ENCODE results near the gene KIF25. TPM values are rescaled to one million over a fixed set of nuclear protein-coding genes. Genes with fewer than 3 reads are reported as not detected.

Gene KIF25
- polyA plus RNA-seq (ENCODE audit: insufficient read length), result 0.99 TPM

- DNase-seq, result no peak
Observed at GRCh38 chr6:167997642-167998041, at the start of gene KIF25. Gene KIF25, plus strand, starts transcription at chr6:167997671. Its CDS starts 31,915 bp downstream, at chr6:168029586.

DNA sequence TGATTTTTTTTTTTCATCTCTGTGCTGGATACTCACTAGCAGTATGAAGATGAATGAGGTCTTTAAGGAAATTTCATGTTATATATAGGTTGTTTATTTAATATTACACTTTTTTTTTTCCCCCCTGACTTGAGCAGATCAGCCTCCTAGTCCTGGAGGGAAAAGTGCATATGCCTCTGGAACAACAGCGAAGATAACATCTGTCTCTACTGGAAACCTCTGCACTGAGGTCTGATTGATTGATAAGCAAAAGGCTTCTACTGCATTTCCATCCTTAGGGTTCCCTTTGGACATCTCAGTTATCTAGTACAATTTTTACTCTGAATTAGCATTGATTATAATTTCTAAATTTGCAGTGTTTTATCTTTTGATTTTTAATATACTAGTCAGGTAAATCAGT, 49.8 kb upstream of the KIF25 start:
- no peak for DNase-seq

DNA sequence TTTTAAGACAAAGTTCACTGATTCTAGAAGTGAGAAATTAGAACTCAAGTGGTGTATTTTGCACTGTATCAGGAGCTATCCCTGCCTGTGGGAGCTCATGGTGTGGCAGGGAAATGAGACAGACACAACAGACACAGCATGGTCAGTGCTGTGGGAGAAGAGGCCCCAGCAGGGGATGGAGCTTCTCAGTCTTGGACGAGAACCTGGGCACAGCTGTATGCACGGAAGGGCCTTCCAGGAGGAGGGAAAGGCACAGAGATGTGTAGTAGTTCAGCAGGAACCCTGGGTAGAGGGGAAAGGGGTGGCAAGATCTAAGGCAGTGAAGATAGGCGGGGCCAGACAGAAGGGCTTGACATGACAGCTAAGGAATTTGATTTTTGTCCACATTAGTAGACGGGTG, 48.8 kb upstream of the KIF25 start:
- DNase-seq, result no peak

DNA sequence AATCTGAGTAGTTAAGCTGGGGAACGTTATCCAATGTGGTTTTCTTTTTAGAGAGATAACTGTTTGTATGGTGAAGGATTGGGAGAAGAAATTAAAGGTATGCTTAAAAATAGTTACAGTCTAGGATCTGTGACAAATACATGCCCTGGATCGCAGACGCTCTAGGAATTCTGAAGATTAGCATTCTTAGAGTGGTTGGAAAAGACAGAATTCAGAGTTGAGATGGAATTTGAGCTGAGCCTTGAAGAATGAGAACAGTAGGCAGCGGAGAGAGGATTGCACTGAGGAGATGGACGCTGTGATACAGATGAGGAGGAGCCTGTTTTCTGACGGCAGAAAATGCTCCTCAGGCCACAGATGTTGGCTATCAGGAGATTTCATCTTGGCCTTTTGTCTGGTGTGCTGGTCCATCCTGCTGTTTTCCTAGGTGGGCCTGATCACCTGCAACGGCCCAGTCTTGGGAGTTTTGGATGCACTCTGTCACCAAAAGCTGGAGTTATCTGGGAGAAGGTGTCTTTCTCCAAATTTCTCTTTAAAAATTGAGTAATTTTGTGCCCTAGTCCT, 48.3 kb upstream of the KIF25 start:
- DNase-seq, result no peak

- DNase-seq, result no peak
Observed at GRCh38 chr6:167951781-167952511, 45.5 kb upstream of the KIF25 start.

- no peak for DNase-seq
Observed at GRCh38 chr6:167952512-167952859, 45.0 kb upstream of the KIF25 start.

GRCh38 chr6:167953551-167953950, 43.9 kb upstream of the KIF25 start:
- no peak for DNase-seq

DNA sequence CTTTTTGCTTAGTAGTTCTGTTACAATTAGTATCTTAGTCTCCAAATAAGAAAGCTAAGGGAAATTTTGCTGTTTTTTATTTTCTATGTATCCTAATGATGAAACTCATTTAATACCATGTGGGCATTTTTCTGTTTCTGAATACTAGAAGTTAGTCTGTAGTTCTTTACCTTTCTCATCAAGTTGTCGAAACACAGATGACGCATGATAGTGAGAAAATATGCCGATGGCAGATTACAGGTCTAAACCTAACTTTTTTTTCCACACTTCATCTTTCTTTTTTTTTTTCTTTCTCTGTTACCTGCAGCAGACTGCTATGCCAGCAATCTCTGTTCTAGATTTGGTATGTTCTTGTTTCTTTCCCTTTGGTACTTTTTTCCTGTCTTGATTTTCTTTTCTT, 43.3 kb upstream of the KIF25 start:
- no peak for DNase-seq

DNA sequence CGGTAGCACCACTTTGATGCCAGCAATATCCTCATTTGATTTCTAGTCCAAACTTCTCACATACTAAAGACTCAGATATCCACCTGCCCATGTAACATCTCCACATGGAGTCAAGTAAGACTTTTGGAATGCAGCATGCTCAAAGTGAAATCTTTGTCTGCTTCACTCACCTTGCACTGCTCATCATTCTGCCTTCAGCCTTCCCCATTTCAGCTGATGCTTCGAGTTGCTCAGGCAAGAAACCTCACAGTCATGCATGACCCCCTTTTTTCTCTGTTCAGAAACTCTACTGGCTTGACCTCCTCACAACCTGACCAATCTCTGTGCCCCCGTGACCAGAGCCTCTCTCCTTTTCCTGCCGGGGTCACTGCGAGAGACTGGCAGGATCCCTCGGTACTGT, 41.0 kb upstream of the KIF25 start:
- no peak for DNase-seq

DNA sequence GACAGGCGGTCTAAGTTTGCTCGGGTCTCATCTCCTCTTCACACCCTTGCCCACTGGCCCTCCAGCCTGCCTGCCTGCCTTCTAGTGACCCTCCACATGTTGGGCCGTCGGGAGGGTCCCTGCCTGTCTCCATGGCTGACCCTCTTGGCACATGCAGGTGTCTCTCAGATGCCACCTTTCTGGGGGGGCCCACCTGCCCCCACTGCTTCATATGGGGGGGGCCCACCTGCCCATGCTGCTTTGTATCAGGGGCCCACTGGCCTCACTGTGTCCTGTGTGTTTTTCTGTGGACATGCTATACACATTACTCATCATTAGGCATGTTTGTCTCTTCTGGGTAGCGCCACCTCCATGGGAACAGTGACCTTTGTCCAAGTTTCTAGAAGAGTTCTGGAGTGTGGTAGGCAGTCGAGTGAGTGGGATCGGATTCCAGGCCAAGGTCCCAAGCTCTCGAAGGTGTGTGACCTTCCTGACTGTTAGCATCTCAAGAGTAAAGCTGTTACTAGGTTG, 40.4 kb upstream of the KIF25 start:
- DNase-seq, result no peak

GRCh38 chr6:167957626-167958025, 39.8 kb upstream of the KIF25 start:
- no peak for DNase-seq

GRCh38 chr6:167960579-167960978, 36.9 kb upstream of the KIF25 start:
- DNase-seq, result no peak

DNA sequence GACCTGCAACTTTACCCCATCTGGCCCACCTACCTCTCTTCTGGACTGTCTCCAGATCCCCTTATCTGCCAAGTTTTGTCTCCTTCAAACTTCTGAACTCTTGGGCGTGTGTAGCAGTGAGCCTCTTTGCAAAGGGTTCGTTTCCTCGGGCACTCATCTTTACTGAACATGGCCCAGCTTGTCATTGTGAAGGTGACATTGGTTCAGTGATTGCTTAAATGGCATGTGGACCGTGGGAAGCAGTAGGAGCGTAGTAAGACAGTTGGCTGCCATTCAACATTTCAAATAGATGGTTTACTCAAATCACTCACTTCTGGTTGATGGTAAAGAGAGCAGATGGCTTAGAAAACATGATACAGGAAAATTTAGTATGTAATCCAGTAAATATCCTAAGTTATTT, 34.8 kb upstream of the KIF25 start:
- DNase-seq, result no peak

DNA sequence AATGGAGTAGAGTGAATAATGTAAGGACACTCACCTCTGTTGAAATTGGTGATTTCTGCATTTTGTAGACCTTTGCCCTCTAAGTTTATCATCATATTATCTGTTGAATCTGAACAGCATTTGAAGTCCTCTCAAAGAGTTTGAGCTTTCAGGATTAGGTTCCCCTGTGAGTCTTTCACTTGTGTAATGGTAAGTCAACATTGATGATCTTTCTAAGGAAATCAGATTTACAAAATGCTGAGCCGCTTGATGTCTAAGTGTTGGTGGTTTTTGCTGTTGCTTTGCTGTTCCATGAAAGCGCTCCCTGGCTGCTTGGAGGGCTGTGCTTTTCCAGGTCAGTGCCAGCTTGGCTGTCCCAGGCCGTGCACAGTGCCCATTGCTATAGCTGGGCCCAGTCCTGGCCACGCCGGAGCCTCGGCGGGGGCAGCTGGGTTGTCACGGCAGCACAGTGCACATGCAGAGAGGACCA, 33.8 kb upstream of the KIF25 start:
- no peak for DNase-seq

- DNase-seq, result no peak
Observed at GRCh38 chr6:167965592-167966539, 31.6 kb upstream of the KIF25 start.

- DNase-seq, result no peak
Observed at GRCh38 chr6:167966540-167966905, 30.9 kb upstream of the KIF25 start.

GRCh38 chr6:167968091-167968490, 29.4 kb upstream of the KIF25 start:
- no peak for DNase-seq

- DNase-seq, result no peak
Observed at GRCh38 chr6:167970230-167970629, 27.2 kb upstream of the KIF25 start.

DNA sequence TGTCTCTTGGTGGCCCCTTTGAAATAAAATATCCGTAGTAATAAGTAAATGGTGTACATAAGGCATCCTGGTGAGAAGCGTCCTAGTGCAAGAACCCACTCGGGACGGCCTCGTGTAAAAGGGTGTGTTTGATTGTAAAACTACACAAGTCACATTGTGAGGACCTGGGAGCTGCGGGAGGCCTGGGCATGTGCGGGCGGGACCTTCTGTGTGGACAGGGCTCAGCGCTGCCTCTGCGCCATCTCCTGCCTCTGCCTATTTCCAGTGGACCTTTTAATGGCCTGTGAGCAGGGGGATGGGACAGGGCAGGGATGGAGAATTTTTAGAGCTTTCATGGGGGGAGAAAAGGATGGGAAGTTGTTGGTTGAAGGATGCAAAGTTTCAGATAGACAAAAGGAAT, 25.3 kb upstream of the KIF25 start:
- DNase-seq, result no peak

GRCh38 chr6:167973148-167973885, 24.2 kb upstream of the KIF25 start:
- no peak for DNase-seq

- DNase-seq, result no peak
Observed at GRCh38 chr6:167974640-167975344, 22.7 kb upstream of the KIF25 start.

- DNase-seq, result no peak
Observed at GRCh38 chr6:167975458-167975857, 22.0 kb upstream of the KIF25 start.

Measured in hindlimb muscle (tissue), 1 donor.